H1 (cell line): ENCODE measurements around the gene OR2C1. TPM values are rescaled to one million over a fixed set of nuclear protein-coding genes. Genes with fewer than 3 reads are reported as not detected.

Experiments used
- CTCF ChIA-PET: fragments of 300-600 bp; sonication (Branson Sonifier 250); formaldehyde crosslinking; loops from one replicate; lab custom pipeline; 2021; ENCODE audit not compliant: partially characterized antibody; lab: Charles Lee
- POLR2A ChIA-PET: fragments of 300-600 bp; sonication (Branson Sonifier 250); formaldehyde crosslinking; loops from one replicate; lab custom pipeline; 2021; ENCODE audit warnings: inconsistent platforms; ENCODE audit not compliant: partially characterized antibody; lab: Charles Lee
- DNase-seq, 2 experiments: peaks; one replicate each; pipeline versions ENCODE4 v3.0.0 to v3.0.0-alpha.2; 2010 to 2022; ENCODE audit warnings: low spot score in 2 of 2, low read depth in 1 of 2, mixed read lengths in 1 of 2
- FAIRE-seq: peaks from 2 replicates; lab custom pipeline; 2011; peaks lifted over from hg19 to GRCh38; lab: Jason Lieb, UNC
- H2AFZ ChIP-seq: 2 replicates; pipeline ENCODE4 v1.8.1; 2012; ENCODE audit warnings: low read length, inconsistent platforms
- H2AK5ac ChIP-seq: 2 replicates; pipeline ENCODE4 v1.6.1; 2013; ENCODE audit warnings: low read depth, low read length
- H2BK120ac ChIP-seq: replicated peaks from 2 replicates; pipeline ENCODE3; 2013; ENCODE audit warnings: low read depth, low read length, inconsistent platforms
- H2BK12ac ChIP-seq: 2 replicates; pipeline ENCODE4 v1.6.1; 2013; ENCODE audit warnings: low read depth, low read length
- H2BK15ac ChIP-seq: 2 replicates; pipeline ENCODE4 v1.6.1; 2013; ENCODE audit warnings: low read length
- H2BK20ac ChIP-seq: 2 replicates; pipeline ENCODE4 v1.6.1; 2013; ENCODE audit warnings: low read length
- H2BK5ac ChIP-seq: 2 replicates; pipeline ENCODE4 v1.6.1; 2013; ENCODE audit warnings: low read depth, low read length
- H3K14ac ChIP-seq: 2 replicates; pipeline ENCODE4 v1.6.1; 2013; ENCODE audit warnings: inconsistent platforms; ENCODE audit not compliant: insufficient read length
- H3K18ac ChIP-seq: 2 replicates; pipeline ENCODE4 v1.6.1; 2013; ENCODE audit warnings: low read length; ENCODE audit errors: extremely low read depth
- H3K23ac ChIP-seq: 2 replicates; pipeline ENCODE4 v1.6.1; 2013; ENCODE audit warnings: inconsistent platforms; ENCODE audit not compliant: insufficient read length
- H3K23me2 ChIP-seq: 2 replicates; pipeline ENCODE4 v1.6.1; 2013; ENCODE audit warnings: low read depth, low read length
- H3K27ac ChIP-seq: 2 replicates; pipeline ENCODE4 v1.6.1; 2011; ENCODE audit warnings: low read depth, low read length, inconsistent platforms
- H3K27me3 ChIP-seq, 4 experiments: replicated peaks in 1 of 4; 1 replicate in 1 of 4; 2 replicates in 3 of 4; pipeline versions ENCODE4 v1.6.1 to v1.8.1; 2011 to 2013; ENCODE audit warnings: low read length in 3 of 4, mild to moderate bottlenecking in 3 of 4, inconsistent platforms in 2 of 4, mixed read lengths in 2 of 4, moderate library complexity in 1 of 4; ENCODE audit not compliant: control insufficient read depth in 3 of 4, insufficient read depth in 3 of 4; ENCODE audit errors: extremely low read depth in 1 of 4
- H3K36me3 ChIP-seq, 4 experiments: 2 replicates each; pipeline versions ENCODE4 v1.6.1 to v1.8.1; 2011 to 2013; ENCODE audit warnings: mild to moderate bottlenecking in 4 of 4, low read length in 3 of 4, moderate library complexity in 2 of 4, control low read depth in 1 of 4, inconsistent platforms in 1 of 4; ENCODE audit not compliant: insufficient read depth in 4 of 4, control insufficient read depth in 2 of 4
- H3K4ac ChIP-seq: replicated peaks from 2 replicates; pipeline ENCODE3; 2013; ENCODE audit warnings: low read length, low read depth, mixed read lengths, inconsistent platforms; ENCODE audit not compliant: insufficient read length
- H3K4me1 ChIP-seq, 4 experiments: replicated peaks in 1 of 4; 1 replicate in 1 of 4; 2 replicates in 3 of 4; pipeline versions ENCODE4 v1.6.1 to v1.8.1; 2011 to 2013; ENCODE audit warnings: low read length in 3 of 4, inconsistent platforms in 2 of 4, mixed read lengths in 1 of 4; ENCODE audit not compliant: insufficient read depth in 4 of 4, control insufficient read depth in 3 of 4
- H3K4me2 ChIP-seq, 2 experiments: 2 replicates each; pipeline versions ENCODE4 v1.6.1 to v1.8.1; 2011 to 2013; ENCODE audit warnings: low read depth in 2 of 2, low read length in 2 of 2, control low read depth in 1 of 2, inconsistent platforms in 1 of 2, mild to moderate bottlenecking in 1 of 2; ENCODE audit not compliant: insufficient read depth in 1 of 2
- H3K4me3 ChIP-seq, 4 experiments: fragments of 200-600, 300-600 bp in 1 of 4; sonication (generic), shearing (Covaris generic), sonication (Bioruptor Twin) in 1 of 4; 2 replicates each; pipeline versions ENCODE4 v1.5.1 to v1.8.1; 2011 to 2016; ENCODE audit warnings: low read length in 4 of 4, low read depth in 3 of 4, control low read depth in 2 of 4, inconsistent platforms in 2 of 4, mild to moderate bottlenecking in 2 of 4, mixed read lengths in 1 of 4, moderate library complexity in 1 of 4; ENCODE audit not compliant: insufficient read depth in 2 of 4; ENCODE audit errors: extremely low read depth in 1 of 4
- H3K56ac ChIP-seq: replicated peaks from 2 replicates; pipeline ENCODE3; 2013; ENCODE audit warnings: low read depth, mild to moderate bottlenecking, mixed read lengths, low read length, inconsistent platforms; ENCODE audit not compliant: insufficient read length
- H3K79me1 ChIP-seq: 2 replicates; pipeline ENCODE4 v1.6.1; 2013; ENCODE audit warnings: low read depth, low read length, control low read depth
- H3K79me2 ChIP-seq, 2 experiments: 2 replicates each; pipeline versions ENCODE4 v1.6.1 to v1.8.1; 2012 to 2013; ENCODE audit warnings: low read length in 2 of 2, mild to moderate bottlenecking in 2 of 2, inconsistent platforms in 1 of 2; ENCODE audit not compliant: insufficient read depth in 2 of 2, control insufficient read depth in 1 of 2
- H3K9ac ChIP-seq, 4 experiments: replicated peaks in 1 of 4; 1 replicate in 1 of 4; 2 replicates in 3 of 4; pipeline versions ENCODE4 v1.6.1 to v1.8.1; 2011 to 2013; ENCODE audit warnings: low read depth in 3 of 4, low read length in 3 of 4, control low read depth in 2 of 4, mild to moderate bottlenecking in 2 of 4, moderate library complexity in 2 of 4, inconsistent platforms in 1 of 4; ENCODE audit errors: extremely low read depth in 1 of 4
- H3K9me3 ChIP-seq, 2 experiments: 2 replicates each; pipeline versions ENCODE4 v1.6.1 to v1.8.1; 2012 to 2013; ENCODE audit warnings: mild to moderate bottlenecking in 2 of 2, moderate library complexity in 2 of 2, control low read depth in 1 of 2, inconsistent platforms in 1 of 2, low read depth in 1 of 2, low read length in 1 of 2, mixed read lengths in 1 of 2; ENCODE audit not compliant: insufficient read depth in 2 of 2
- H4K20me1 ChIP-seq, 2 experiments: replicated peaks in 1 of 2; 2 replicates each; pipeline versions ENCODE3 to v1.8.1; 2011 to 2013; ENCODE audit warnings: inconsistent platforms in 2 of 2, low read length in 2 of 2, mild to moderate bottlenecking in 1 of 2; ENCODE audit not compliant: insufficient read depth in 2 of 2, control insufficient read depth in 1 of 2
- H4K5ac ChIP-seq: 2 replicates; pipeline ENCODE4 v1.6.1; 2013; ENCODE audit warnings: low read length, low read depth, mixed read lengths, inconsistent platforms; ENCODE audit not compliant: insufficient read length
- H4K8ac ChIP-seq: 2 replicates; pipeline ENCODE4 v1.8.0; 2013; ENCODE audit warnings: mild to moderate bottlenecking, moderate library complexity, low read length, inconsistent platforms; ENCODE audit not compliant: insufficient read depth; ENCODE audit errors: extremely low read depth
- H4K91ac ChIP-seq: replicated peaks from 2 replicates; pipeline ENCODE3; 2013; ENCODE audit warnings: low read length, mixed read lengths, inconsistent platforms; ENCODE audit not compliant: insufficient read length
- CBX8 ChIP-seq: fragments of 300-800, 300-1000 bp; sonication (generic); IDR thresholded peaks from 2 replicates; pipeline ENCODE4 v1.7.1; 2016; ENCODE audit warnings: low read depth, low read length, borderline replicate concordance
- CHD2 ChIP-seq: IDR thresholded peaks from 2 replicates; pipeline ENCODE4 v1.6.1; 2012; ENCODE audit warnings: low read length, improper control_type of control experiment
- CTBP2 ChIP-seq: IDR thresholded peaks from 2 replicates; pipeline ENCODE4 v1.7.0; 2011; ENCODE audit warnings: borderline replicate concordance, mild to moderate bottlenecking, moderate library complexity, mixed read lengths, low read length; ENCODE audit not compliant: insufficient read depth, insufficient read length
- NRF1 ChIP-seq: IDR thresholded peaks from 2 replicates; pipeline ENCODE4 v1.6.1; 2011; ENCODE audit warnings: mild to moderate bottlenecking, low read depth, low read length, improper control_type of control experiment
- RXRA ChIP-seq: IDR thresholded peaks from 2 replicates; pipeline ENCODE4 v1.6.1; 2011; ENCODE audit warnings: low read depth, mild to moderate bottlenecking, low read length, moderate library complexity; ENCODE audit not compliant: insufficient read depth
- SIX5 ChIP-seq: IDR thresholded peaks from 2 replicates; pipeline ENCODE4 v1.6.1; 2011; ENCODE audit warnings: mild to moderate bottlenecking, low read depth, low read length
- SUZ12 ChIP-seq: fragments of 200-600 bp; sonication (generic); IDR thresholded peaks from 2 replicates; pipeline ENCODE4 v1.6.1; 2012; ENCODE audit warnings: mild to moderate bottlenecking, inconsistent platforms, low read length, moderate library complexity, mixed read lengths
- WGBS, 2 experiments: shearing (Covaris generic) in 1 of 2; methylation state at CpG; one replicate each; pipeline versions ENCODE4 v1.1.6 to v1.1.7; 2013 to 2015; ENCODE audit warnings: low lambda C conversion rate in 2 of 2, mixed read lengths in 2 of 2, inconsistent platforms in 1 of 2, low coverage in 1 of 2, missing lambda C conversion rate in 1 of 2; ENCODE audit not compliant: insufficient replicate concordance in 2 of 2, insufficient coverage in 1 of 2, insufficient read length in 1 of 2; ENCODE audit errors: extremely low coverage in 1 of 2, missing lambda C conversion rate in 1 of 2; 5-methylcytosine and 5-hydroxymethylcytosine counted together
- polyA plus RNA-seq, 7 experiments: library from polyadenylated mRNA; depleted of rRNA in 3 of 7; stranded (reverse) in 5 of 7; unstranded in 2 of 7; fragments of >200 nt in 5 of 7; fragments of 200-250 nt in 2 of 7; gene quantifications; 1 replicate in 5 of 7; 2 replicates in 1 of 7; 4 replicates in 1 of 7; pipeline versions ENCODE4 v1.2.1 to v1.2.3, GENCODE V29; 2011 to 2013; ENCODE audit warnings: missing spikeins in 2 of 7, mixed read lengths in 2 of 7
- total RNA-seq: library from RNA; stranded (reverse); fragmentation: NEBNext Ultra II Directional; extraction: Animal tissue kit (Norgen Biotek cat#: 25700); gene quantifications from 2 replicates; pipeline ENCODE4 v1.2.1, GENCODE V29; 2021

Gene OR2C1
- total and polyA plus RNA-seq, 2 of the 8 experiments (the other 6 are each of a cell fraction or from before 2014, with no cell fraction given), result not detected

DNA sequence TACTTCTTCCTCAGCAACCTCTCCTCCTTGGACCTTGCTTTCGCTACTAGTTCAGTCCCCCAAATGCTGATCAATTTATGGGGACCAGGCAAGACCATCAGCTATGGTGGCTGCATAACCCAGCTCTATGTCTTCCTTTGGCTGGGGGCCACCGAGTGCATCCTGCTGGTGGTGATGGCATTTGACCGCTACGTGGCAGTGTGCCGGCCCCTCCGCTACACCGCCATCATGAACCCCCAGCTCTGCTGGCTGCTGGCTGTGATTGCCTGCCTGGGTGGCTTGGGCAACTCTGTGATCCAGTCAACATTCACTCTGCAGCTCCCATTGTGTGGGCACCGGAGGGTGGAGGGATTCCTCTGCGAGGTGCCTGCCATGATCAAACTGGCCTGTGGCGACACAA is 429 bp downstream of the OR2C1 start:
- Histone ChIP-seq H3K4me3 (no peak overlapping the region), H2AK5ac (no peak overlapping the region), H2BK12ac (no peak overlapping the region), H3K79me2 (no peaks in the 10 kb centered on the region), H3K27ac (no peak overlapping the region), H3K4ac (no peak overlapping the region), H2BK20ac (no peak overlapping the region), H3K18ac (no peak overlapping the region), H3K4me2 (no peak overlapping the region), H2BK15ac (no peak overlapping the region), H3K4me1 (no peaks in the 10 kb centered on the region), H3K9me3 (peaks cover 32 to 42% of the 10 kb centered on the region in 2 experiments), H3K23ac (no peak overlapping the region), H3K14ac (no peak overlapping the region), H3K56ac (no peak overlapping the region), H3K9ac (no peak overlapping the region), H3K36me3 (no peaks in the 10 kb centered on the region), H3K27me3 (peaks cover 0 to 2% (median 0%) of the 10 kb centered on the region in 4 experiments; a peak in 1 of 7 replicates), H4K91ac (no peak overlapping the region), H3K23me2 (no peaks in the 10 kb centered on the region), H2BK5ac (no peak overlapping the region), H4K8ac (no peak overlapping the region), H2AFZ (no peak overlapping the region), H4K5ac (no peak overlapping the region), H4K20me1 (no peaks in the 10 kb centered on the region), H2BK120ac (no peak overlapping the region), H3K79me1 (no peaks in the 10 kb centered on the region)
- FAIRE-seq (no peak), DNase-seq (no peak)
- TF ChIP-seq CBX8 (no peak), SIX5 (no peak), CTBP2 (no peak), CHD2 (no peak), RXRA (no peak), NRF1 (no peak), SUZ12 (no peak)
- ChIA-PET CTCF (interaction anchor here (0.7 to 1.0 kb wide), 2 partner anchors 9 to 88 kb away, joined by 3 read pairs; no protein-coding TSS in a partner anchor), POLR2A (no interaction called here)
- 95% methylated on average over 10 of the region's 10 CpGs; no CpG with 5 or more reads in 1 of the 2 experiments for WGBS, 2 experiments
